ENCODE measurements around the gene TMEM169.

DNA sequence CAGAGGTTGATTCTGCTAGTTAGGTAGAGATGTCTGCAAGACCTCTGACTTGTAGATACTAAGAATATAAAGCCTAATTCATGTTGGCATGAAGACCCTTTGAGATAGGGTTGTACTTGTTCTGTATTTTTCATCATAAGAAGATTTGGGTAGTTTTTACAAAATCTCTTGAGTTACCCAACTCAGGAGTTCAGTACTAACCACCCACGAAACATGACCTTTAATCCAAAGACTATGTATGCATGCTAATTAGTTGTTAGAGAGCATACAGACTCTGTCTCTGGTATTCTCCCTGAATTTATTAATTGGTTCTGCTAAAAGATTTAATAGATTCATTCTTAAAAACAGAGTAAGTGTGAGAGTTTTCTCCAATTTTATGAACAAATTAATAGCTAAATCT, 17.1 kb upstream of the TMEM169 start:
- TF ChIP-seq, protein P1, sequence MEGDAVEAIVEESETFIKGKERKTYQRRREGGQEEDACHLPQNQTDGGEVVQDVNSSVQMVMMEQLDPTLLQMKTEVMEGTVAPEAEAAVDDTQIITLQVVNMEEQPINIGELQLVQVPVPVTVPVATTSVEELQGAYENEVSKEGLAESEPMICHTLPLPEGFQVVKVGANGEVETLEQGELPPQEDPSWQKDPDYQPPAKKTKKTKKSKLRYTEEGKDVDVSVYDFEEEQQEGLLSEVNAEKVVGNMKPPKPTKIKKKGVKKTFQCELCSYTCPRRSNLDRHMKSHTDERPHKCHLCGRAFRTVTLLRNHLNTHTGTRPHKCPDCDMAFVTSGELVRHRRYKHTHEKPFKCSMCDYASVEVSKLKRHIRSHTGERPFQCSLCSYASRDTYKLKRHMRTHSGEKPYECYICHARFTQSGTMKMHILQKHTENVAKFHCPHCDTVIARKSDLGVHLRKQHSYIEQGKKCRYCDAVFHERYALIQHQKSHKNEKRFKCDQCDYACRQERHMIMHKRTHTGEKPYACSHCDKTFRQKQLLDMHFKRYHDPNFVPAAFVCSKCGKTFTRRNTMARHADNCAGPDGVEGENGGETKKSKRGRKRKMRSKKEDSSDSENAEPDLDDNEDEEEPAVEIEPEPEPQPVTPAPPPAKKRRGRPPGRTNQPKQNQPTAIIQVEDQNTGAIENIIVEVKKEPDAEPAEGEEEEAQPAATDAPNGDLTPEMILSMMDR (conservative IDR thresholded peaks at IDR 0.05) = no peak
- TF ChIP-seq ZFX (IDR thresholded peaks at IDR 0.05) = no peak
